SK-N-SH (cell line): ENCODE measurements around the gene SESN1.

ENCODE experiments used
- EZH2phosphoT487 ChIP-seq: fragments of 200-600 bp; sonication (generic); IDR thresholded peaks from 2 replicates; pipeline ENCODE4 v1.6.1; 2017; ENCODE audit warnings: low read depth, mixed run types, mild to moderate bottlenecking, antibody characterized with exemption, moderate library complexity, borderline replicate concordance
- JUND ChIP-seq: IDR thresholded peaks from 2 replicates; pipeline ENCODE4 v1.4.0; 2012
- POLR2AphosphoS5 ChIP-seq: IDR thresholded peaks from 2 replicates; pipeline ENCODE4 v1.6.1; 2012; ENCODE audit warnings: low read depth, low read length

DNA sequence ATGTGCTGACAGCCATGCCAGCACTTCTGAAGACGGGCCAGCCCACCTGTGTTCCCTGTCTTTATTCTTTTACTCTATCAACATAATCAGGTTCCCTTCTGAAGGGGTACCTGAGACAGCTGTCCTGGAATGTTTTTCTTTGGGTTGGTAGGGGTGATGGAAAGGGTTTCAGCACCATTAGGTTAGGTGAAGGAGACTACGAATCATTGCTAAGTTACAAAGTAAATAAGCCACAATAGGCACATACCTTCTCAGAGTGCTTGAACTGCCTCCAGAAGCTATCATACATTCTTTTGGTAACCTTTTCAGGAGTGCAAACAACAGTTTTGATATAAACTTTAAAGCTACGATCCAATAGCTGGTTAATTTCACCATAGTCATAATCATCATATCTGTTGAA, 106.3 kb downstream of the SESN1 start:
- TF ChIP-seq EZH2phosphoT487: no peak
- TF ChIP-seq POLR2AphosphoS5: no peak
- TF ChIP-seq JUND: no peak
